ENCODE results near the gene DLG2. TPM values are rescaled to one million over a fixed set of nuclear protein-coding genes. Genes with fewer than 3 reads are reported as not detected.

The DLG2 gene
- total RNA-seq, 1 experiment from 2014 or later: 17.5 TPM

GRCh38 chr11:84855508-84856245 lies 771.5 kb downstream of the DLG2 start:
- no peaks in the 10 kb centered on the region for H3K36me3 Mint-ChIP-seq
- H3K4me1 Mint-ChIP-seq: peaks cover 21% of the 10 kb centered on the region
- no peak overlapping the region for H3K27ac Mint-ChIP-seq
- ChIA-PET POLR2A (no interaction called here), CTCF (no interaction called here)
- no peaks in the 10 kb centered on the region for H3K9me3 Mint-ChIP-seq
- H3K27me3 Mint-ChIP-seq (ENCODE audit: low read depth): no peaks in the 10 kb centered on the region
- TF ChIP-seq TEAD4 (CRISPR knock-in tag; IDR thresholded peaks at IDR 0.05) (no peak), JAZF1 (CRISPR knock-in tag; IDR thresholded peaks at IDR 0.05) (no peak), HMGA2 (CRISPR knock-in tag; IDR thresholded peaks at IDR 0.05) (no peak), NR2C2 (CRISPR knock-in tag; IDR thresholded peaks at IDR 0.05) (no peak), AR (CRISPR knock-in tag; IDR thresholded peaks at IDR 0.05) (no peak), E2F4 (CRISPR knock-in tag; IDR thresholded peaks at IDR 0.05; ENCODE audit: borderline replicate concordance, low read depth) (no peak), FOXK1 (CRISPR knock-in tag; IDR thresholded peaks at IDR 0.05) (no peak), ZNF219 (CRISPR knock-in tag; IDR thresholded peaks at IDR 0.05; ENCODE audit: borderline replicate concordance) (no peak), PRDM15 (CRISPR knock-in tag; IDR thresholded peaks at IDR 0.05) (no peak), EMX1 (CRISPR knock-in tag; IDR thresholded peaks at IDR 0.05) (no peak), ETV6 (CRISPR knock-in tag; IDR thresholded peaks at IDR 0.05) (no peak), IRF2 (CRISPR knock-in tag; IDR thresholded peaks at IDR 0.05; ENCODE audit: borderline replicate concordance, low read depth) (no peak)
- DNase-seq (ENCODE audit: low spot score) (no peak), ATAC-seq (no peak)
- H3K4me3 Mint-ChIP-seq: no peak overlapping the region

DNA sequence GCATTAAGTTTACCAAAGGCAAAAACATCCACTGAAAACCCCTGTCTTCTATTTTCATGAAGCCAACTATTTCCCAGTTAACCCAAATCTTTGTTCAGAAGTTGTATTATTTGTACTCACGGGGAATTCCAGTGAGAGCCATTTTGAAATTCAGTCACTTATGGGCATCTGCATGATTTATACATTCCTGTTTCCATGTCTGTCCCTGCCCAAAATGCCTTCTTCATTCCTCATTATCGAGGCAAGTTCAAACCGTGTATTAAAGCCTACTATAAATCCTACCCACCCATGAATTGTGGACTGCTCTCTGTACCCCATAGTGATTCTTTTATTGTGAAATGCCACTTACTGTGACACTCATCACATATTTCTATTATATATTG lies 772.7 kb downstream of the DLG2 start:
- H3K36me3 Mint-ChIP-seq: no peaks in the 10 kb centered on the region
- DNase-seq (ENCODE audit: low spot score) (no peak), ATAC-seq (no peak)
- TF ChIP-seq SMAD3 (CRISPR knock-in tag; IDR thresholded peaks at IDR 0.05; ENCODE audit: borderline replicate concordance) (no peak), FOXK1 (CRISPR knock-in tag; IDR thresholded peaks at IDR 0.05) (no peak), ELF4 (CRISPR knock-in tag; IDR thresholded peaks at IDR 0.05; ENCODE audit: low read depth) (no peak), NR3C1 (CRISPR knock-in tag; conservative IDR thresholded peaks at IDR 0.05; ENCODE audit: low read depth) (no peak)
- no peak overlapping the region for H3K4me3 Mint-ChIP-seq
- CTCF ChIA-PET: no interaction called here
- H3K9me3 Mint-ChIP-seq: no peaks in the 10 kb centered on the region
- no peak overlapping the region for H3K27ac Mint-ChIP-seq
- no peaks in the 10 kb centered on the region for H3K27me3 Mint-ChIP-seq (ENCODE audit: low read depth)
- H3K4me1 Mint-ChIP-seq: peaks cover 12% of the 10 kb centered on the region
- POLR2A ChIA-PET: no interaction called here

Measured in WTC11 (cell line).